ENCODE data around the gene MBD3L3. TPM values are rescaled to one million over a fixed set of nuclear protein-coding genes. Genes with fewer than 3 reads are reported as not detected.
A peak's percentile ranks its signal among the peaks of the same experiment; 100 is the strongest.

Gene MBD3L3
- total RNA-seq, 3 donors from 2014 or later (not counting 1 experiment from before 2014, with no cell fraction given), result not detected

DNA sequence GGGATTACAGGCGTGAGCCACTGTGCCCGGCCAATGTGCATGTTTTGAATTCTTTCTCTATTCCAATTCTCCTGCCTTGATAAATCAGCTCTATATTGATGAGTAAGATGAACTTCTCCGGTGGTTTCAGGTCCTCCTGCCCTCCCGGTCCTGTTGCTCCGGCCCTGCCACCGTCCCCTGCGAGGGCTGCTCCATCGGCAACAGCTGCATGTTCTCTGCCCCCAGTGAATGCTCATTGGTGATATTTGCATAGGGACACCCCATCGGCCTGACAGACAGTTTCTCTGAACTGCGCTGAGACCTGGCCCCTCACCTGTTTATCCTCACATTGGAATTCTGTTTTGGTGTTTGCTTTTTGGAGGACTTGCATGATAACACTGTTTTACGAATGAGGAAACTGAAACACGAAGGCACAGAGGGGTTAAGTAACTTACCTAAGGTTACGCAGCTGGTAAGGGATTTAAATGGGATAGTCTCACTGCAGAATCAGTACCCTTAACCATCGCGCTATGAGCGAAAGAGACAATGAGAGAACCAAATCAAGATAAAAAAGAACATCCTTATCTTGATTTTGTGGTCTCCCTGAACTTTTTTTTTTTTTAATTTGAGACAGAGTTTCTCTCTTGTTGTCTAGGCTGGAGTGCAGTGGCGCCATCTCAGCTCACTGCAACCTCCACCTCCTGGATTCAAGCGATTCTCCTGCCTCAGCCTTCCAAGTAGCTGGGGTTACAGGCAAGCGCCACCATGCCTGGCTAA is 43.2 kb upstream of the MBD3L3 start:
- H3K4me3 Mint-ChIP-seq, result peak overlapping the region; percentile 49
- no peak for TF ChIP-seq CTCF (IDR thresholded peaks at IDR 0.05)
- ATAC-seq, result no peak
- no peak overlapping the region for H3K27ac ChIP-seq (ENCODE audit: low read length)
- peaks cover 10% of the 10 kb centered on the region for H3K4me1 ChIP-seq (ENCODE audit: control insufficient read depth, insufficient read depth, low read length)
- intact Hi-C loops (cut with micrococcal nuclease), result loop anchor here (1.0 kb wide), 3 partner anchors 240 to 698 kb away; no protein-coding TSS in a partner anchor
- peaks cover 10 to 20% of the 10 kb centered on the region in 2 donors for H3K4me1 Mint-ChIP-seq
- no peaks in the 10 kb centered on the region for H3K36me3 ChIP-seq (ENCODE audit: control insufficient read depth, insufficient read depth, low read length)
- H3K36me3 Mint-ChIP-seq, result no peaks in the 10 kb centered on the region
- no peaks in the 10 kb centered on the region for H3K27me3 Mint-ChIP-seq (ENCODE audit: low read depth in 2 of 2)
- H3K27ac Mint-ChIP-seq, result no peak overlapping the region
- H3K27me3 ChIP-seq (ENCODE audit: control insufficient read depth, insufficient read depth, low read length), result no peaks in the 10 kb centered on the region
- H3K9me3 ChIP-seq (ENCODE audit: control insufficient read depth, insufficient read depth, low read length), result peaks cover 12% of the 10 kb centered on the region
- peaks cover 2 to 6% of the 10 kb centered on the region in 2 donors for H3K9me3 Mint-ChIP-seq
- 80% methylated on average over 16 of the region's 19 CpGs for WGBS (ENCODE audit: insufficient coverage)
- DNase-seq, result peak in 1 of 2 donors; percentile 48
- no peak overlapping the region for H3K4me3 ChIP-seq (ENCODE audit: low read length)

- peak overlapping the region; percentile 68 for H3K4me3 ChIP-seq (ENCODE audit: low read length)
- ATAC-seq (no peak), DNase-seq (no peak)
- H3K9me3 ChIP-seq (ENCODE audit: control insufficient read depth, insufficient read depth, low read length), result peaks cover 32% of the 10 kb centered on the region
- H3K4me1 ChIP-seq (ENCODE audit: control insufficient read depth, insufficient read depth, low read length), result peaks cover 10% of the 10 kb centered on the region
- intact Hi-C loops (cut with micrococcal nuclease), result no loop called here
- Mint-ChIP-seq H3K4me1 (peaks cover 10 to 20% of the 10 kb centered on the region in 2 donors), H3K27me3 (ENCODE audit: low read depth in 2 of 2) (no peaks in the 10 kb centered on the region), H3K36me3 (peaks cover 7% of the 10 kb centered on the region), H3K27ac (peak overlapping the region; percentile 86 to 97), H3K9me3 (peaks cover 6 to 10% of the 10 kb centered on the region in 2 donors), H3K4me3 (peak overlapping the region; percentile 86)
- H3K36me3 ChIP-seq (ENCODE audit: control insufficient read depth, insufficient read depth, low read length), result no peaks in the 10 kb centered on the region
- H3K27me3 ChIP-seq (ENCODE audit: control insufficient read depth, insufficient read depth, low read length), result no peaks in the 10 kb centered on the region
- peak overlapping the region; percentile 91 for H3K27ac ChIP-seq (ENCODE audit: low read length)
- 9% methylated on average over 8 of the region's 9 CpGs for WGBS (ENCODE audit: insufficient coverage)
- TF ChIP-seq CTCF (IDR thresholded peaks at IDR 0.05), result no peak
These were observed 41.1 kb upstream of the MBD3L3 start for GRCh38 chr19:7099597-7099921.

GRCh38 chr19:7098701-7099596 is 40.5 kb upstream of the MBD3L3 start:
- Histone ChIP-seq H3K27me3 (ENCODE audit: control insufficient read depth, insufficient read depth, low read length) (no peaks in the 10 kb centered on the region), H3K4me3 (ENCODE audit: low read length) (peak overlapping the region; percentile 68), H3K9me3 (ENCODE audit: control insufficient read depth, insufficient read depth, low read length) (peaks cover 39% of the 10 kb centered on the region), H3K4me1 (ENCODE audit: control insufficient read depth, insufficient read depth, low read length) (peaks cover 10% of the 10 kb centered on the region), H3K36me3 (ENCODE audit: control insufficient read depth, insufficient read depth, low read length) (no peaks in the 10 kb centered on the region), H3K27ac (ENCODE audit: low read length) (peak overlapping the region; percentile 91)
- intact Hi-C loops (cut with micrococcal nuclease), result no loop called here
- DNase-seq (peak; percentile 85 to 93), ATAC-seq (peak; percentile 92 to 94 (median 93))
- H3K36me3 Mint-ChIP-seq, result peaks cover 7% of the 10 kb centered on the region
- under 1% methylated on average over 78 of the region's 78 CpGs for WGBS (ENCODE audit: insufficient coverage)
- H3K4me1 Mint-ChIP-seq, result peaks cover 10 to 20% of the 10 kb centered on the region in 2 donors
- H3K9me3 Mint-ChIP-seq, result peaks cover 6 to 10% of the 10 kb centered on the region in 2 donors
- peak overlapping the region; percentile 86 to 97 for H3K27ac Mint-ChIP-seq
- peak overlapping the region; percentile 86 for H3K4me3 Mint-ChIP-seq
- H3K27me3 Mint-ChIP-seq (ENCODE audit: low read depth in 2 of 2), result no peaks in the 10 kb centered on the region
- no peak for TF ChIP-seq CTCF (IDR thresholded peaks at IDR 0.05)
